NCI-H187 treated with DMSO at 0.1 percent for 48 hours (cell line): ENCODE data around the gene PSTPIP1.

Experiments used
- DNase-seq: peaks from one replicate; lab custom pipeline; 2025; lab: John Stamatoyannopoulos, UW

Gene PSTPIP1

GRCh38 chr15:76998663-76999285 is 3.8 kb downstream of the PSTPIP1 start:
- DNase-seq, result no peak

- no peak for DNase-seq
These were observed 5.1 kb downstream of the PSTPIP1 start for GRCh38 chr15:76999996-77000395.

GRCh38 chr15:77001351-77001750 is 6.4 kb downstream of the PSTPIP1 start:
- DNase-seq, result no peak

GRCh38 chr15:77001966-77002365 is 7.0 kb downstream of the PSTPIP1 start:
- DNase-seq, result no peak

- DNase-seq, result no peak
These were observed 7.5 kb downstream of the PSTPIP1 start for GRCh38 chr15:77002436-77002835.

- DNase-seq, result no peak
These were observed 8.3 kb downstream of the PSTPIP1 start for GRCh38 chr15:77002954-77003912.

- DNase-seq, result no peak
These were observed 9.3 kb downstream of the PSTPIP1 start for GRCh38 chr15:77004189-77004588.

- DNase-seq, result no peak
These were observed 14.2 kb downstream of the PSTPIP1 start for GRCh38 chr15:77009176-77009575.

- DNase-seq, result no peak
These were observed 14.9 kb downstream of the PSTPIP1 start for GRCh38 chr15:77009646-77010311.

GRCh38 chr15:77010312-77010686 is 15.4 kb downstream of the PSTPIP1 start:
- DNase-seq, result no peak

GRCh38 chr15:77010857-77011256 is 15.9 kb downstream of the PSTPIP1 start:
- no peak for DNase-seq

GRCh38 chr15:77012117-77012712 is 17.3 kb downstream of the PSTPIP1 start:
- DNase-seq, result no peak

- DNase-seq, result no peak
These were observed 17.9 kb downstream of the PSTPIP1 start for GRCh38 chr15:77012868-77013267.

- DNase-seq, result no peak
These were observed 18.8 kb downstream of the PSTPIP1 start for GRCh38 chr15:77013776-77014131.

GRCh38 chr15:77014132-77015081 is 19.5 kb downstream of the PSTPIP1 start:
- DNase-seq, result no peak

- no peak for DNase-seq
These were observed 20.9 kb downstream of the PSTPIP1 start for GRCh38 chr15:77015646-77016320.

- no peak for DNase-seq
These were observed 21.4 kb downstream of the PSTPIP1 start for GRCh38 chr15:77016321-77016695.

- no peak for DNase-seq
These were observed 22.2 kb downstream of the PSTPIP1 start for GRCh38 chr15:77017091-77017660.

- DNase-seq, result no peak
These were observed 23.1 kb downstream of the PSTPIP1 start for GRCh38 chr15:77017761-77018720.
